ENCODE measurements around the gene RAB19. TPM values are rescaled to one million over a fixed set of nuclear protein-coding genes. Genes with fewer than 3 reads are reported as not detected.

RAB19 gene
- total and polyA plus RNA-seq, 2 donors (not counting 1 experiment from before 2014, with no cell fraction given), result 0.37 to 1.1 TPM

GRCh38 chr7:140435252-140435895, 31.5 kb downstream of the RAB19 start:
- Histone ChIP-seq H3K4me1 (ENCODE audit: control insufficient read depth in 2 of 2, insufficient read depth in 2 of 2, low read length in 2 of 2) (no peaks in the 10 kb centered on the region), H3K27me3 (replicated peaks in 1 of 4; ENCODE audit: control extremely low read depth in 1 of 4, control insufficient read depth in 3 of 4, insufficient read depth in 4 of 4, low read length in 3 of 4) (no peaks in the 10 kb centered on the region), H3K4me3 (ENCODE audit: control extremely low read depth in 1 of 5, extremely low read depth in 1 of 5, insufficient read depth in 1 of 5, low read depth in 2 of 5, low read length in 4 of 5) (no peak overlapping the region), H2AFZ (ENCODE audit: insufficient read depth, low read depth, low read length, poor library complexity, severe bottlenecking) (no peak overlapping the region), H4K20me1 (ENCODE audit: control insufficient read depth, insufficient read depth, low read length, poor library complexity, severe bottlenecking) (no peaks in the 10 kb centered on the region), H3K36me3 (replicated peaks in 1 of 2; ENCODE audit: control extremely low read depth in 1 of 2, control insufficient read depth in 1 of 2, extremely low read depth in 1 of 2, insufficient read depth in 2 of 2, low read length in 1 of 2) (no peaks in the 10 kb centered on the region), H3K9ac (ENCODE audit: low read length) (no peak overlapping the region), H3K4me2 (replicated peaks; ENCODE audit: low read depth, low read length, poor library complexity, severe bottlenecking) (no peak overlapping the region), H3K27ac (ENCODE audit: low read length in 2 of 2) (no peak overlapping the region), H3K79me2 (ENCODE audit: control insufficient read depth, insufficient read depth, low read length) (no peaks in the 10 kb centered on the region), H3K9me3 (ENCODE audit: control extremely low read depth in 1 of 3, control insufficient read depth in 2 of 3, insufficient read depth in 1 of 3, low read length in 2 of 3) (no peaks in the 10 kb centered on the region)
- TF ChIP-seq EZH2 (IDR thresholded peaks at IDR 0.05; ENCODE audit: borderline replicate concordance, insufficient read depth, low read depth, low read length, poor library complexity, severe bottlenecking) (no peak), CTCF (IDR thresholded peaks at IDR 0.05) (no peak)
- no peak overlapping the region for H3K4me3 Mint-ChIP-seq
- intact Hi-C loops (cut with micrococcal nuclease), result no loop called here
- H3K9me3 Mint-ChIP-seq (ENCODE audit: insufficient read depth), result no peaks in the 10 kb centered on the region
- no peak for ATAC-seq (ENCODE audit: low read depth)
- DNase-seq, result no peak
- ChIA-PET CTCF (no interaction called here), POLR2A (no interaction called here)
- no peaks in the 10 kb centered on the region for H3K27me3 Mint-ChIP-seq
- H3K27ac Mint-ChIP-seq, result no peak overlapping the region
- H3K4me1 Mint-ChIP-seq, result no peaks in the 10 kb centered on the region
- 72% methylated on average over 50 of the region's 51 CpGs for WGBS (ENCODE audit: insufficient coverage)

GRCh38 chr7:140439359-140439758, 35.5 kb downstream of the RAB19 start:
- no peaks in the 10 kb centered on the region for H3K4me1 Mint-ChIP-seq
- no peak overlapping the region for H3K27ac ChIP-seq (ENCODE audit: low read length in 2 of 2)
- DNase-seq (no peak), ATAC-seq (ENCODE audit: low read depth) (no peak)
- whole genome bisulfite sequencing (ENCODE audit: insufficient coverage), result no CpG with 5 or more reads among the region's 3 CpGs
- H2AFZ ChIP-seq (ENCODE audit: insufficient read depth, low read depth, low read length, poor library complexity, severe bottlenecking), result no peak overlapping the region
- no peaks in the 10 kb centered on the region for H3K27me3 Mint-ChIP-seq
- H3K9me3 Mint-ChIP-seq (ENCODE audit: insufficient read depth), result no peaks in the 10 kb centered on the region
- no peak overlapping the region for H3K27ac Mint-ChIP-seq
- H3K9ac ChIP-seq (ENCODE audit: low read length), result no peak overlapping the region
- H3K79me2 ChIP-seq (ENCODE audit: control insufficient read depth, insufficient read depth, low read length), result no peaks in the 10 kb centered on the region
- ChIA-PET POLR2A (no interaction called here), CTCF (no interaction called here)
- no peaks in the 10 kb centered on the region for H3K9me3 ChIP-seq (ENCODE audit: control extremely low read depth in 1 of 3, control insufficient read depth in 2 of 3, insufficient read depth in 1 of 3, low read length in 2 of 3)
- no peak overlapping the region for H3K4me3 Mint-ChIP-seq
- TF ChIP-seq CTCF (IDR thresholded peaks at IDR 0.05), result no peak
- H3K4me3 ChIP-seq (ENCODE audit: control extremely low read depth in 1 of 5, extremely low read depth in 1 of 5, insufficient read depth in 1 of 5, low read depth in 2 of 5, low read length in 4 of 5), result no peak overlapping the region
- intact Hi-C loops (cut with micrococcal nuclease), result no loop called here
- H3K4me1 ChIP-seq (ENCODE audit: control insufficient read depth in 2 of 2, insufficient read depth in 2 of 2, low read length in 2 of 2), result no peaks in the 10 kb centered on the region
- no peaks in the 10 kb centered on the region for H4K20me1 ChIP-seq (ENCODE audit: control insufficient read depth, insufficient read depth, low read length, poor library complexity, severe bottlenecking)
- H3K36me3 ChIP-seq (replicated peaks in 1 of 2; ENCODE audit: control extremely low read depth in 1 of 2, control insufficient read depth in 1 of 2, extremely low read depth in 1 of 2, insufficient read depth in 2 of 2, low read length in 1 of 2), result no peaks in the 10 kb centered on the region
- no peak overlapping the region for H3K4me2 ChIP-seq (replicated peaks; ENCODE audit: low read depth, low read length, poor library complexity, severe bottlenecking)
- no peaks in the 10 kb centered on the region for H3K27me3 ChIP-seq (replicated peaks in 1 of 4; ENCODE audit: control extremely low read depth in 1 of 4, control insufficient read depth in 3 of 4, insufficient read depth in 4 of 4, low read length in 3 of 4)
